Ishikawa (cell line): ENCODE results near the gene RSPH9.

Experiments used
- CEBPB ChIP-seq: IDR thresholded peaks from 2 replicates; pipeline ENCODE4 v1.6.1; 2012
- CREB1 ChIP-seq: IDR thresholded peaks from 2 replicates; pipeline ENCODE4 v1.6.1; 2012; ENCODE audit warnings: low read depth
- EGR1 ChIP-seq: IDR thresholded peaks from 2 replicates; pipeline ENCODE4 v1.6.1; 2012
- EP300 ChIP-seq: IDR thresholded peaks from 2 replicates; pipeline ENCODE4 v1.6.1; 2012; ENCODE audit warnings: borderline replicate concordance
- FOXM1 ChIP-seq: IDR thresholded peaks from 2 replicates; pipeline ENCODE4 v1.6.1; 2012; ENCODE audit warnings: low read depth, borderline replicate concordance
- NFIC ChIP-seq: IDR thresholded peaks from 2 replicates; pipeline ENCODE4 v1.6.1; 2012
- RAD21 ChIP-seq: IDR thresholded peaks from 2 replicates; pipeline ENCODE4 v1.6.1; 2012; ENCODE audit warnings: low read depth
- TAF1 ChIP-seq: IDR thresholded peaks from 2 replicates; pipeline ENCODE4 v1.6.1; 2012; ENCODE audit warnings: low read depth, mild to moderate bottlenecking
- TCF12 ChIP-seq: IDR thresholded peaks from 2 replicates; pipeline ENCODE4 v1.6.1; 2012; ENCODE audit warnings: low read depth
- TEAD4 ChIP-seq: IDR thresholded peaks from 2 replicates; pipeline ENCODE4 v1.6.1; 2012
- YY1 ChIP-seq: IDR thresholded peaks from 2 replicates; pipeline ENCODE4 v1.6.1; 2012; ENCODE audit warnings: low read depth
- ZBTB7A ChIP-seq: IDR thresholded peaks from 2 replicates; pipeline ENCODE4 v1.6.1; 2012; ENCODE audit warnings: low read depth
- TF ChIP-seq, protein P1 (sequence below): IDR thresholded peaks from 2 replicates; pipeline ENCODE4 v1.6.1; 2012
- TF ChIP-seq, protein P2 (sequence below): IDR thresholded peaks from 2 replicates; pipeline ENCODE4 v1.6.1; 2012; ENCODE audit warnings: low read depth, mild to moderate bottlenecking
- TF ChIP-seq, protein P3 (sequence below): IDR thresholded peaks from 2 replicates; pipeline ENCODE4 v1.6.1; 2012

RSPH9 gene

DNA sequence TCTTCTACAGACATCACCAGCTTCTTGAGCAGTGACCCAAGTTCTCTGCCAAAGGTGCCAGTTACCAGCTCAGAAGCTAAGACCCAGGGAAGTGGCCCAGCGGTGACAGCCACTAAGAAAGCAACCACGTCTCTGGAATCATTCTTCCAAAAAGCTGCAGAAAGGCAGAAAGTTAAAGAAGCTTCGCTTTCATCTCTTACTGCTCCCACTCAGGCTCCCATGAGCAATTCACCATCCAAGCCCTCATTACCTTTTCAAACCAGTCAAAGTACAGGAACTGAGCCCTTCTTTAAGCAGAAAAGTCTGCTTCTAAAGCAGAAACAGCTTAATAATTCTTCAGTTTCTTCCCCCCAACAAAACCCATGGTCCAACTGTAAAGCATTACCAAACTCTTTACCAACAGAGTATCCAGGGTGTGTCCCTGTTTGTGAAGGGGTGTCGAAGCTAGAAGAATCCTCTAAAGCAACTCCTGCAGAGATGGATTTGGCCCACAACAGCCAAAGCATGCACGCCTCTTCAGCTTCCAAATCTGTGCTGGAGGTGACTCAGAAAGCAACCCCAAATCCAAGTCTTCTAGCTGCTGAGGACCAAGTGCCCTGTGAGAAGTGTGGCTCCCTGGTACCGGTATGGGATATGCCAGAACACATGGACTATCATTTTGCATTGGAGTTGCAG lies 31.0 kb upstream of the RSPH9 start:
- TF ChIP-seq TEAD4 = no peak
- TF ChIP-seq YY1 = no peak
- TF ChIP-seq ZBTB7A = no peak
- TF ChIP-seq, protein P1, sequence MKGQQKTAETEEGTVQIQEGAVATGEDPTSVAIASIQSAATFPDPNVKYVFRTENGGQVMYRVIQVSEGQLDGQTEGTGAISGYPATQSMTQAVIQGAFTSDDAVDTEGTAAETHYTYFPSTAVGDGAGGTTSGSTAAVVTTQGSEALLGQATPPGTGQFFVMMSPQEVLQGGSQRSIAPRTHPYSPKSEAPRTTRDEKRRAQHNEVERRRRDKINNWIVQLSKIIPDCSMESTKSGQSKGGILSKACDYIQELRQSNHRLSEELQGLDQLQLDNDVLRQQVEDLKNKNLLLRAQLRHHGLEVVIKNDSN = no peak
- no peak for TF ChIP-seq EGR1
- TF ChIP-seq TAF1 = no peak
- TF ChIP-seq, protein P2, sequence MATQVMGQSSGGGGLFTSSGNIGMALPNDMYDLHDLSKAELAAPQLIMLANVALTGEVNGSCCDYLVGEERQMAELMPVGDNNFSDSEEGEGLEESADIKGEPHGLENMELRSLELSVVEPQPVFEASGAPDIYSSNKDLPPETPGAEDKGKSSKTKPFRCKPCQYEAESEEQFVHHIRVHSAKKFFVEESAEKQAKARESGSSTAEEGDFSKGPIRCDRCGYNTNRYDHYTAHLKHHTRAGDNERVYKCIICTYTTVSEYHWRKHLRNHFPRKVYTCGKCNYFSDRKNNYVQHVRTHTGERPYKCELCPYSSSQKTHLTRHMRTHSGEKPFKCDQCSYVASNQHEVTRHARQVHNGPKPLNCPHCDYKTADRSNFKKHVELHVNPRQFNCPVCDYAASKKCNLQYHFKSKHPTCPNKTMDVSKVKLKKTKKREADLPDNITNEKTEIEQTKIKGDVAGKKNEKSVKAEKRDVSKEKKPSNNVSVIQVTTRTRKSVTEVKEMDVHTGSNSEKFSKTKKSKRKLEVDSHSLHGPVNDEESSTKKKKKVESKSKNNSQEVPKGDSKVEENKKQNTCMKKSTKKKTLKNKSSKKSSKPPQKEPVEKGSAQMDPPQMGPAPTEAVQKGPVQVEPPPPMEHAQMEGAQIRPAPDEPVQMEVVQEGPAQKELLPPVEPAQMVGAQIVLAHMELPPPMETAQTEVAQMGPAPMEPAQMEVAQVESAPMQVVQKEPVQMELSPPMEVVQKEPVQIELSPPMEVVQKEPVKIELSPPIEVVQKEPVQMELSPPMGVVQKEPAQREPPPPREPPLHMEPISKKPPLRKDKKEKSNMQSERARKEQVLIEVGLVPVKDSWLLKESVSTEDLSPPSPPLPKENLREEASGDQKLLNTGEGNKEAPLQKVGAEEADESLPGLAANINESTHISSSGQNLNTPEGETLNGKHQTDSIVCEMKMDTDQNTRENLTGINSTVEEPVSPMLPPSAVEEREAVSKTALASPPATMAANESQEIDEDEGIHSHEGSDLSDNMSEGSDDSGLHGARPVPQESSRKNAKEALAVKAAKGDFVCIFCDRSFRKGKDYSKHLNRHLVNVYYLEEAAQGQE = no peak
- TF ChIP-seq NFIC = no peak
- TF ChIP-seq, protein P3, sequence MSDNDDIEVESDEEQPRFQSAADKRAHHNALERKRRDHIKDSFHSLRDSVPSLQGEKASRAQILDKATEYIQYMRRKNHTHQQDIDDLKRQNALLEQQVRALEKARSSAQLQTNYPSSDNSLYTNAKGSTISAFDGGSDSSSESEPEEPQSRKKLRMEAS = no peak
- TF ChIP-seq CEBPB = no peak
- TF ChIP-seq CREB1 = no peak
- TF ChIP-seq RAD21 = no peak

DNA sequence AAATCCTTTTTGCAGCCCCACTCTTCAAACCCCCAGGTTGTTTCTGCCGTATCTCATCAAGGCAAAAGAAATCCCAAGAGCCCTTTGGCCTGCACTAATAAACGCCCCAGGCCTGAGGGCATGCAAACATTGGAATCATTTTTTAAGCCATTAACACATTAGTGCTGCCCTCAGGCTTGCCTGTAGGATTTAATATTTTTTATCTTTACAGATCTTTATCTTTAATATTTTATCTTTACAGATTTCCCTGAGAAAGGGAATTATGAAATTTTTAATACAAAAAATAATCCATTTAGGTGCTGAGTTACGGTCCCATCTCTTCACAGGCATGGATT lies 30.5 kb upstream of the RSPH9 start:
- TF ChIP-seq EGR1 (no peak), YY1 (no peak), TEAD4 (no peak), EP300 (no peak), RAD21 (no peak), TCF12 (no peak), CREB1 (no peak)
- TF ChIP-seq, protein P2 = no peak
- TF ChIP-seq, protein P3 = no peak

DNA sequence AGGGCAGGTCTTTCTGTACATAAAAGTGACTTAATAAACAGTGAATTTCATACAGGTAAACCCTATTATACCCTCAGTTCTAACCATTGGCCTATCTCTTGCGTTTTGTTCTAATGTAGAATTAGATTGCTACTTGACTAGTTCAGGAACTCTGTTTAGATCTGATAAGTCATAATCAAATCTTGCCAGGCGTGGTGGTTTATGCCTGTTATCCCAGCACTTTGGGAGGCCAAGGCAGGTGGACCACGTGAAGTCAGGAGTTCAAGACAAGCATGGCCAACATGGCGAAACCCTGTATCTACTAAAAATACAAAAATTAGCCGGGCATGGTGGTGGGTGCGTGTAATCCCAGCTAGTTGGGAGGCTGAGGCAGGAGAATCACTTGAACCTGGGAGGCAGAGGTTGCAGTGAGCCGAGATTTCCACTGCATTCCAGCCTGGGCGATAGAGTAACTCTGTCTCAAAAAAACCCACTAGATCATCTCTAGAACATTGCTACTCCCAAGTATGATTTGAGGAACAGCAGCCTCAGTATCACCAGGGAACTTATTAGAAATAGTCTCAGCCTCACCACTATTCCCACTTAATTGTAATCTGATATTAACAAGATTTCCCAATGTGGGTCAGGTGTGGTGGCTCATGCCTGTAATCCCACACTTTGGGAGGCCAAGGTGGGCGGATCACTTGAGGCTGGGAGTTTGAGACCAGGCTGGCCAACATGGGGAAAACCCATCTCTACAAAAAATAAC lies 27.9 kb upstream of the RSPH9 start:
- TF ChIP-seq YY1 (no peak), TAF1 (no peak), TEAD4 (no peak), RAD21 (no peak), CEBPB (no peak)

DNA sequence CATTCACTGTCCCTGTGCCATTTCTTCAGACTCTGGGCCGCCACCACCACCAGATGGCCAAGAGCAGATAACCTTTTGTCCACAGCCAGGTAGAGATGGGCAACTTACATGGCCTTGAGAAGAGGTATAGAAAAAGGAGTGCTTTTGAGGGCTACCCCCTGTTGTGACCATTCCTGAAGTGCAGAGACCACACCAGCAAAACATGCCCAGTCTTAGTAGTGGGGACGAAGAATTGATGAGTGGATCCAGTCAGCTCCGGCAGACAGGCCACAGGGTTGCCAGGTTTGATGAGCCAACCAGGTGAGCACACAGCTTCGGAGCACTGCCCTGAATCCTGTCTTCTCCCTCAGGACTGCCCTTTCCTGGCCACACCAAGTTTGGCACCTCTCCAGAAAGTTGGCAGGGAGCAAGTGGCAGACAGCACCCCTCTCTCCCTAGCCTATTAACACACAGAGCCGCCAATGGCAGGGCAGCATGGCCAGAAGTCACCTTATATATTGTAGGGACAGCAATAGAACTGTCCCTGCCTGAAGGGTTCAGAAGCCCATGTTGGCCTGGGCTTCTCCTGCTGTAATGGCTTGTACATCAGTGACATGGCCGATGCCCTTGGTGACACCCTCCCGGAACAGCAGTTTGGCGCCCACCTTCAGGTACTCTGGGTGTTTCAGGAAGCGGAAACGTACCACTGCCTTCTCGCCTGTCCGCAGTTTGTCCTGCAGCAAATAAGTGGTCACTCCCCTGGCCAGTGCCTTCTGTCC lies 23.6 kb upstream of the RSPH9 start:
- TF ChIP-seq ZBTB7A = no peak
- TF ChIP-seq EGR1 = no peak
- TF ChIP-seq RAD21 = no peak
- TF ChIP-seq NFIC = no peak
- no peak for TF ChIP-seq FOXM1
- TF ChIP-seq EP300 = no peak
- TF ChIP-seq TEAD4 = no peak
- no peak for TF ChIP-seq YY1
- no peak for TF ChIP-seq TCF12
- TF ChIP-seq CEBPB = no peak
- TF ChIP-seq, protein P1 = no peak

DNA sequence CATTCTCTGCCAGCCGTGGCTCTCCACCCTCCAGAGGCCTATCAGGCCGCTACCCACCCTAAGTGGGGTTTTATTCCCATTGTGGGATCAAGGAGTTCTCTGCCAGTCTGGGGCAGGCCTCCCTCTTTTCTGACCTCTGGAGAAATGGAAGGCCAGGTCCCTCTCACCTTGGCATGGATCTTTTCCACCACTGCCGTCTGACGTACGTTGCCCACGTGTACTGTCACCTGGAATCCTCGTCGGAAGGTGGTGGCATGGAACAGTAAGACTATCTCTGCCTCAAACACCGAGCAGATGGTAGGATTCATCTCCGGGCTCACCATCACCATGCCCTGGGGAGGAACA lies 23.0 kb upstream of the RSPH9 start:
- TF ChIP-seq EP300 (no peak), TAF1 (no peak), TEAD4 (no peak), EGR1 (no peak), RAD21 (no peak), CEBPB (no peak)
- TF ChIP-seq, protein P3 = no peak
